Testis (tissue), 3 donors: ENCODE measurements around the gene ASCL1. TPM values are rescaled to one million over a fixed set of nuclear protein-coding genes. Genes with fewer than 3 reads are reported as not detected.
A peak's percentile ranks its signal among the peaks of the same experiment; 100 is the strongest.

ENCODE experiments used
- DNase-seq: peaks from one replicate; pipeline ENCODE4 v3.0.0-alpha.2; 2019
- H3K27ac ChIP-seq, 2 donors: fragments of 200-600 bp; sonication (generic); one replicate each; pipeline ENCODE4 v1.5.1; 2019
- H3K27me3 ChIP-seq: fragments of 200-600 bp; sonication (generic); one replicate; pipeline ENCODE4 v1.5.1; 2019
- H3K36me3 ChIP-seq: fragments of 200-600 bp; sonication (generic); one replicate; pipeline ENCODE4 v1.5.1; 2017; ENCODE audit warnings: low read depth; ENCODE audit errors: missing control alignments
- H3K4me1 ChIP-seq: fragments of 200-600 bp; sonication (generic); one replicate; pipeline ENCODE4 v1.5.1; 2019
- H3K4me3 ChIP-seq, 2 donors: fragments of 200-600 bp; sonication (generic); one replicate each; pipeline ENCODE4 v1.5.1; 2017 to 2019
- H3K9me3 ChIP-seq: fragments of 200-600 bp; sonication (generic); one replicate; pipeline ENCODE4 v1.5.1; 2017
- POLR2A ChIP-seq: fragments of 450-650 bp; IDR thresholded peaks from one replicate; pipeline ENCODE4 v1.6.1; 2017; ENCODE audit warnings: antibody characterized with exemption, mild to moderate bottlenecking, moderate library complexity
- WGBS, 2 donors: methylation state at CpG; one replicate each; pipeline ENCODE4 v1.1.5; 2018; 5-methylcytosine and 5-hydroxymethylcytosine counted together
- intact Hi-C: fragments of 100-400 bp; cut with DNase I; formaldehyde crosslinking; loops from one replicate; pipeline ENCODE4 v1.15.1; 2023; ENCODE audit warnings: low total_unique reads
- polyA plus RNA-seq: library from polyadenylated mRNA; stranded (reverse); fragments of 350-450 nt; fragmentation: Illumina TruSeq; extraction: RNeasy Lipid Tissue Mini Kit (QIAGEN cat#74804); gene quantifications from one replicate; pipeline ENCODE4 v1.2.3, GENCODE V29; 2014; ENCODE audit warnings: low read depth, low replicate concordance; ENCODE audit not compliant: insufficient read depth
- total RNA-seq, 2 donors: library from RNA; depleted of rRNA; stranded (reverse); fragments of >200 nt; gene quantifications; one replicate each; pipeline ENCODE4 v1.2.3, GENCODE V29; 2016
- TF ChIP-seq, protein P1 (sequence below), 3 experiments: fragments of 450-650 bp in 2 of 3; fragments of 200-600 bp in 1 of 3; sonication (generic) in 1 of 3; IDR thresholded peaks; one replicate each; pipeline ENCODE4 v1.5.1; 2016 to 2019; ENCODE audit warnings: antibody characterized with exemption in 3 of 3, mild to moderate bottlenecking in 2 of 3, moderate library complexity in 1 of 3

ASCL1 gene
- total and polyA plus RNA-seq, 3 donors from 2014 or later: 0.25 to 0.71 (median 0.33) TPM

DNA sequence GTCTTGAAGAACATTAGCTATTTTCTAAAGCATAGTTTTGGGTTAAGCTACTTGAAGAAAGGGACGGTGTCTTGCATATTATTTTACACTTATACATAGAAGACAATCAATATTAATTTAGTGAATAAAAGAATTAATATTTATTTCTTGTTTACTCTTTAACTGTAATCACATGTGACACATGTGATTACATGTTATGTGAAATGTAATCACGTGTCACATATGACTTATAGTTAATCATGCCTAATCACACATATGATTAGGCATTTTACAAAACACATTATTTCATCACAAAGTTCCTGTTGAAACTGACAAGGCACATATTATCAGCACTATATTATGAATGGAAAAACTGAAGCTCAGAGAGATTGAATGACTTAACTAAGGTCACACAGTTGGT is 45.2 kb upstream of the ASCL1 start:
- WGBS, 2 donors: 85 to 93% methylated on average over 2 of the region's 2 CpGs
- H3K9me3 ChIP-seq: no peaks in the 10 kb centered on the region
- H3K27ac ChIP-seq: no peak overlapping the region
- H3K4me1 ChIP-seq: no peaks in the 10 kb centered on the region
- intact Hi-C loops: no loop called here
- H3K36me3 ChIP-seq: no peaks in the 10 kb centered on the region
- no peak for TF ChIP-seq POLR2A
- TF ChIP-seq, protein P1, sequence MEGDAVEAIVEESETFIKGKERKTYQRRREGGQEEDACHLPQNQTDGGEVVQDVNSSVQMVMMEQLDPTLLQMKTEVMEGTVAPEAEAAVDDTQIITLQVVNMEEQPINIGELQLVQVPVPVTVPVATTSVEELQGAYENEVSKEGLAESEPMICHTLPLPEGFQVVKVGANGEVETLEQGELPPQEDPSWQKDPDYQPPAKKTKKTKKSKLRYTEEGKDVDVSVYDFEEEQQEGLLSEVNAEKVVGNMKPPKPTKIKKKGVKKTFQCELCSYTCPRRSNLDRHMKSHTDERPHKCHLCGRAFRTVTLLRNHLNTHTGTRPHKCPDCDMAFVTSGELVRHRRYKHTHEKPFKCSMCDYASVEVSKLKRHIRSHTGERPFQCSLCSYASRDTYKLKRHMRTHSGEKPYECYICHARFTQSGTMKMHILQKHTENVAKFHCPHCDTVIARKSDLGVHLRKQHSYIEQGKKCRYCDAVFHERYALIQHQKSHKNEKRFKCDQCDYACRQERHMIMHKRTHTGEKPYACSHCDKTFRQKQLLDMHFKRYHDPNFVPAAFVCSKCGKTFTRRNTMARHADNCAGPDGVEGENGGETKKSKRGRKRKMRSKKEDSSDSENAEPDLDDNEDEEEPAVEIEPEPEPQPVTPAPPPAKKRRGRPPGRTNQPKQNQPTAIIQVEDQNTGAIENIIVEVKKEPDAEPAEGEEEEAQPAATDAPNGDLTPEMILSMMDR (IDR thresholded peaks at IDR 0.05): no peak
- H3K4me3 ChIP-seq: no peak overlapping the region
- no peak for DNase-seq
- no peaks in the 10 kb centered on the region for H3K27me3 ChIP-seq

DNA sequence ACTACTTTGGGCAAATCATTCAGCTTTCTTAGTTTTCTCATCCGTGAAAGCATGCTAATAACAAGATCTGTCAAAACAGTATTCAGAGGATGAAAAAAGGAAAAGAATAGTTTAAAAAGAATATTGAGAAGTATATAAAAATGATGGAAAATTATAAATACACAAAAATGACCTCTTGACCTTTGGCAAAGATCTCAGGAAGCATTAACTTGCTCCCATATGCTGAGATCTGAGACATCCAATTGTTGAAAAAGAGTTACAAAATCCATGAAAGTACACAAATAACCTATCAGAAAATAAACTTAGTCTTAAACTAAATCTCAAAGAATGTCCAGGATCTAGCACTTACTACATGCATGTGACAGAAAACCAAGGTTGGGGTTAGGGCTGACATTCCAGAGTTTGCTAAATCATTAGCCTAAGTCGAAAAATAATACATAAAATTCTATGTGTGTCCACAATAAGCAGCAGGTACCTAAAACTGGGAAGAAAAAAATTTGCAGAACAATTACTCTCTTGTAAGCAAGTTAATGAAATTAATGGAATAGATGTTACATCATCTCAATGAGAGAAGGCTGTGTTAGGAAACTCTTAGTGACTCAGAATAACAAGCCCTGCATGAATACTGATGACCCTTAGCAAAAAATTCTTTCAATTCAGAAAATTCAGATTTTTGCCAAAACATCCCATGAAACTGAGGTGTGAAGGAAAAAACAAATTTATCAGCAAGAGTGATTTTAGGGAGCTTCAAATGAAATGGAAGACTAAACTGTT is 43.8 kb upstream of the ASCL1 start:
- H3K4me3 ChIP-seq: no peak overlapping the region
- H3K27ac ChIP-seq: no peak overlapping the region
- no peaks in the 10 kb centered on the region for H3K9me3 ChIP-seq
- DNase-seq: no peak
- no peaks in the 10 kb centered on the region for H3K4me1 ChIP-seq
- no peaks in the 10 kb centered on the region for H3K36me3 ChIP-seq
- 79 to 93% methylated on average over 2 of the region's 2 CpGs for WGBS, 2 donors
- no peak for TF ChIP-seq POLR2A
- TF ChIP-seq, protein P1 (IDR thresholded peaks at IDR 0.05): no peak
- no peaks in the 10 kb centered on the region for H3K27me3 ChIP-seq
- intact Hi-C loops: no loop called here

DNA sequence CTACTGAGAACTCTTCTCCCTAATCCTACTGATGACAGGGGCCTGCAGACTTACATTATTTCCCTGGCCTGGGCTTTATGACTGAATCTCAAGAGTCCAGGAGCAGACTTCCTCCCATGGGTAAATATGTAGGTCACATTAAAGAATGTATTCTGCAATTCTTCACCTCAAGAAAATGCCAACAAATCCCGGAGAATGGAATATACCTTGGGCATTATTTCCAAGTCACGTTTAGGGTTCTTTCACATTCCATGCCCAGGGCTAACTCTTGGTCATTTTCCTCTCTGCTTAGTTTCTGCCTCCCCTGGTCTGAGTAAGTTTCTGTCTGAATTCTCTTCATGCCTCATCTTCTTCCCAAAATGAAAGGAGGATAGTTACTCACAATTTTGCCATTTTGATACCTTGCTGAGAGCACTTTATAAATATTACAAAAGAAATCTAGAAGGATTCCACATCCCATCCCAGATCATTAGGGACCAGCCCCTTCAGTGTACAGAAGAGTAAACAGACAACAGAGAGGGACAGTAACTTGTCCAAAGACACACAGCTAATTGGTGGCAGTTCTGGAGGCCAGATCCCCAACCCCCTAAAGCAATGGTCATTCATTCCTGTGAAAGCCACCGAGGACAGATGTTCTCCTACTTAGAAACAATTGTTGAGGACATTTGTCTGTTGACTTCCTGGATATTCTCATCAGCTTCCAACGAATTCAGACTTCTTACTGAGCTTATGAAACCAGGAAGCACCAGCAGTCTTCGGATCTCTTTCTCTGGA is 41.0 kb upstream of the ASCL1 start:
- Histone ChIP-seq H3K4me3 (peak overlapping the region; percentile 49 to 58), H3K4me1 (no peaks in the 10 kb centered on the region), H3K9me3 (no peaks in the 10 kb centered on the region), H3K27ac (no peak overlapping the region), H3K36me3 (no peaks in the 10 kb centered on the region), H3K27me3 (no peaks in the 10 kb centered on the region)
- DNase-seq: no peak
- no peak for TF ChIP-seq POLR2A
- TF ChIP-seq, protein P1 (IDR thresholded peaks at IDR 0.05): no peak
- 54 to 59% methylated on average over 5 of the region's 5 CpGs for WGBS, 2 donors
- intact Hi-C loops: no loop called here

DNA sequence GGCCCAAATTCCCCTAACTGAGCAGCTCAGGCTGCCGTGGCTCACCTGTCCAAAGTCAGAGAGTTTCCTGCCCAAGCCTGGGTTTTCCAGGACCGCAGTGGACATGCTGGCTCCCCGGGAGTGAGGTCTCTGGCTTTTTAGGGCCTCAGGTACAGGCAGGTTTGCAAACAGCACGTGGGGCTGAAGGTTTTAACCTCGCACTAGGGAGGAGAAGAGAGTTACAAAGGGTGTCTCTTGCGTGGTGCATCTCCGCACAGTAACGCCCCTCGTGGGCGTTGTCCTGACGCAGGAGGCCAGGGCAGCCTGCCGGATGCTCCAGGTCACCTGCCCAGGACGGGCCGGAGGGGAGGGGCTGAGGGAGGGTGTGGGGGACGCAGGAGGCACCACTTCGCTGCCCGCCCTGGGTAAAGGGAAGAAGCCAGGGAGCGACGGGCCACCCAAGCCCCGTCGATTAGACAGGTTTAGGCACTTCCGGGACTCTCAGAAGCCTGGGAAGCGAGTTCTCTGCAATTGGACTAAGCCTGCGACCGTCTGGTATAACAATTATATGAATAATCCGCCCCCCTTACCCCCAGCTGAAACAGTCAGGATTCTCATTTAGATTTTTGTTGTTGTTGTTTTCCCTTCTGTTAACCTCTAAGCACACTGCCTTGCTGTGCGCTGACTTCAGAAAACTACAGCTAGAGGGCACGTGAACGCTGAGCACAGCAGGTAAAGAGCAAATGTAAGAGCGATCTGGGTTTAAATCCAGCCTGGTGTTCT is 40.3 kb upstream of the ASCL1 start, which contains the start of gene PAH:
Gene PAH (minus strand): TSS at position 219 of the 762 bp plus-strand sequence. CDS start 114 bp downstream, at position 105.
- DNase-seq: peak; percentile 50
- no peak for TF ChIP-seq POLR2A
- TF ChIP-seq, protein P1 (IDR thresholded peaks at IDR 0.05): no peak

More for the DNA sequence above, 40.3 kb upstream of the ASCL1 start, which contains the start of gene PAH:
- no peaks in the 10 kb centered on the region for H3K36me3 ChIP-seq
- no peaks in the 10 kb centered on the region for H3K9me3 ChIP-seq
- H3K27ac ChIP-seq: no peak within 1 kb of the TSS
- no peaks in the 10 kb centered on the region for H3K27me3 ChIP-seq
- H3K4me1 ChIP-seq: no peaks in the 10 kb centered on the region
- intact Hi-C loops: no loop called here
- WGBS, 2 donors: 1 to 7% methylated on average over 18 to 30 of the region's 30 CpGs
- peak within 1 kb of the TSS; percentile 49 to 58 for H3K4me3 ChIP-seq
